Neural cell (in vitro differentiated cells): Measurements from ENCODE around the gene PTPRG. TPM values are rescaled to one million over a fixed set of nuclear protein-coding genes. Genes with fewer than 3 reads are reported as not detected.

Source experiments
- H2AFZ ChIP-seq: fragments of 200-600, 300-800 bp; sonication (generic), shearing (Covaris generic); 2 replicates; pipeline ENCODE4 v1.6.0; 2014; ENCODE audit warnings: low read depth, mild to moderate bottlenecking, antibody characterized with exemption, low read length, moderate library complexity
- H3F3A ChIP-seq: fragments of 200-600 bp; shearing (Covaris generic); 2 replicates; pipeline ENCODE4 v1.6.1; 2016; ENCODE audit warnings: mild to moderate bottlenecking, moderate library complexity, mixed read lengths, antibody characterized with exemption, low read length; ENCODE audit not compliant: insufficient read depth, poor library complexity, severe bottlenecking
- H3K27ac ChIP-seq: fragments of 200-600, 300-800 bp; sonication (generic), shearing (Covaris generic); 2 replicates; pipeline ENCODE4 v1.5.1; 2014; ENCODE audit warnings: mild to moderate bottlenecking, low read length, moderate library complexity
- H3K27me3 ChIP-seq: fragments of 300-800, 200-600 bp; sonication (generic), shearing (Covaris generic); 2 replicates; pipeline ENCODE4 v1.6.0; 2014; ENCODE audit warnings: mild to moderate bottlenecking, low read depth, low read length, moderate library complexity; ENCODE audit not compliant: insufficient read depth
- H3K36me3 ChIP-seq: fragments of 300-800, 200-600 bp; sonication (generic), shearing (Covaris generic); 2 replicates; pipeline ENCODE4 v1.5.1; 2014; ENCODE audit warnings: mild to moderate bottlenecking, antibody characterized with exemption, low read length, moderate library complexity; ENCODE audit not compliant: insufficient read depth
- H3K4me2 ChIP-seq: fragments of 300-800, 200-600 bp; sonication (generic), shearing (Covaris generic); 2 replicates; pipeline ENCODE4 v1.6.0; 2014; ENCODE audit warnings: mild to moderate bottlenecking, low read length
- H3K4me3 ChIP-seq: fragments of 300-800, 200-600 bp; sonication (generic), shearing (Covaris generic); 2 replicates; pipeline ENCODE4 v1.5.1; 2014; ENCODE audit warnings: mild to moderate bottlenecking, low read length, moderate library complexity
- H3K79me2 ChIP-seq: fragments of 200-600 bp; shearing (Covaris generic); replicated peaks from 2 replicates; pipeline ENCODE4 v1.6.0; 2014; ENCODE audit warnings: mild to moderate bottlenecking, low read length, moderate library complexity; ENCODE audit not compliant: insufficient read depth
- H3K9ac ChIP-seq: fragments of 300-800, 200-600 bp; sonication (generic), shearing (Covaris generic); 2 replicates; pipeline ENCODE4 v1.6.1; 2016; ENCODE audit warnings: mild to moderate bottlenecking, low read length, mixed read lengths
- H3K9me2 ChIP-seq: fragments of 200-600 bp; shearing (Covaris generic); 2 replicates; pipeline ENCODE4 v1.6.1; 2016; ENCODE audit warnings: mild to moderate bottlenecking, low read length, mixed read lengths; ENCODE audit not compliant: insufficient read depth
- H3K9me3 ChIP-seq: fragments of 200-600, 300-800 bp; sonication (generic), shearing (Covaris generic); 2 replicates; pipeline ENCODE4 v1.6.1; 2016; ENCODE audit warnings: mild to moderate bottlenecking, mixed run types, low read length, moderate library complexity, mixed read lengths
- H4K20me1 ChIP-seq: fragments of 200-600 bp; shearing (Covaris generic); 2 replicates; pipeline ENCODE4 v1.6.1; 2016; ENCODE audit warnings: mild to moderate bottlenecking, mixed run types; ENCODE audit not compliant: insufficient read depth
- EP300 ChIP-seq: fragments of 450-650 bp; conservative IDR thresholded peaks from 2 replicates; pipeline ENCODE4 v1.6.1; 2014; ENCODE audit warnings: antibody characterized with exemption, mild to moderate bottlenecking, moderate library complexity; ENCODE audit not compliant: poor library complexity, severe bottlenecking
- EZH2 ChIP-seq: fragments of 200-600, 300-800 bp; shearing (Covaris generic), sonication (generic); IDR thresholded peaks from 2 replicates; pipeline ENCODE4 v1.6.1; 2014; ENCODE audit warnings: antibody characterized with exemption, low read length, borderline replicate concordance, mild to moderate bottlenecking; ENCODE audit not compliant: insufficient read depth, poor library complexity, severe bottlenecking
- MXI1 ChIP-seq: fragments of 450-650 bp; conservative IDR thresholded peaks from 2 replicates; pipeline ENCODE4 v1.6.1; 2014; ENCODE audit warnings: antibody characterized with exemption, mild to moderate bottlenecking; ENCODE audit not compliant: poor library complexity, severe bottlenecking
- POLR2AphosphoS5 ChIP-seq: IDR thresholded peaks from 2 replicates; pipeline ENCODE4 v1.6.1; 2012
- RAD21 ChIP-seq: fragments of 450-650 bp; conservative IDR thresholded peaks from 2 replicates; pipeline ENCODE4 v1.6.1; 2014; ENCODE audit warnings: antibody characterized with exemption, mild to moderate bottlenecking, moderate library complexity
- REST ChIP-seq: IDR thresholded peaks from 2 replicates; pipeline ENCODE4 v1.6.1; 2012; ENCODE audit warnings: borderline replicate concordance
- SMC3 ChIP-seq: fragments of 450-650 bp; conservative IDR thresholded peaks from 2 replicates; pipeline ENCODE4 v1.6.1; 2014; ENCODE audit warnings: antibody characterized with exemption, mild to moderate bottlenecking, moderate library complexity; ENCODE audit not compliant: poor library complexity
- TAF1 ChIP-seq: IDR thresholded peaks from 2 replicates; pipeline ENCODE4 v1.6.1; 2012; ENCODE audit warnings: low read depth
- polyA plus RNA-seq: library from polyadenylated mRNA; depleted of rRNA; stranded (reverse); fragments of >200 nt; gene quantifications from 2 replicates; pipeline ENCODE4 v1.2.3, GENCODE V29; 2014
- TF ChIP-seq, protein P1 (sequence below): fragments of 450-650 bp; IDR thresholded peaks from 2 replicates; pipeline ENCODE4 v1.5.1; 2014; ENCODE audit warnings: antibody characterized with exemption, mild to moderate bottlenecking, moderate library complexity; ENCODE audit not compliant: poor library complexity, severe bottlenecking

PTPRG gene
- polyA plus RNA-seq, 1 donor from 2014 or later, result 33.1 TPM

DNA sequence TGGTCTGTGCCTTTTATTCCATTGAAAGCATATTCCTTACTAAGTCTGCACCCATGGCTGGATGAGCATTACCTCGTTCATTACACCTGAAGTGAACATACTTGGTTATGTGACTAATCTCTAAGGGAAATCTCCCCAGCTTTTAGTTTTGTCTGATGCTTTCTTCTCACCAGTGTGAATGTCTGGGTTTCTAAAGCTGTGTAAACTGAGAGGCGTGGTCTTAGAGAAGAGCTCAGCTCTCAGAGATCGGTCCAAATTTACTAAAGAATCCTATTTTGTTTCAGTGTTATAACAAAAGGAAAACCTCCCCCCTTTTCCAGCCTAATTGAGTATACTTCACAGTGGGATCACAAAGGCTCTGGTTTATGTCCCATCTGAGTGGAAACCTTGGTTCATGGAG is 352.3 kb downstream of the PTPRG start:
- H3K79me2 ChIP-seq, result no peaks in the 10 kb centered on the region
- no peaks in the 10 kb centered on the region for H3F3A ChIP-seq
- H3K27ac ChIP-seq, result no peak overlapping the region
- H4K20me1 ChIP-seq, result no peaks in the 10 kb centered on the region
- H3K4me2 ChIP-seq, result no peak overlapping the region
- no peaks in the 10 kb centered on the region for H3K27me3 ChIP-seq
- TF ChIP-seq EP300 (no peak), SMC3 (no peak)
- TF ChIP-seq, protein P1, sequence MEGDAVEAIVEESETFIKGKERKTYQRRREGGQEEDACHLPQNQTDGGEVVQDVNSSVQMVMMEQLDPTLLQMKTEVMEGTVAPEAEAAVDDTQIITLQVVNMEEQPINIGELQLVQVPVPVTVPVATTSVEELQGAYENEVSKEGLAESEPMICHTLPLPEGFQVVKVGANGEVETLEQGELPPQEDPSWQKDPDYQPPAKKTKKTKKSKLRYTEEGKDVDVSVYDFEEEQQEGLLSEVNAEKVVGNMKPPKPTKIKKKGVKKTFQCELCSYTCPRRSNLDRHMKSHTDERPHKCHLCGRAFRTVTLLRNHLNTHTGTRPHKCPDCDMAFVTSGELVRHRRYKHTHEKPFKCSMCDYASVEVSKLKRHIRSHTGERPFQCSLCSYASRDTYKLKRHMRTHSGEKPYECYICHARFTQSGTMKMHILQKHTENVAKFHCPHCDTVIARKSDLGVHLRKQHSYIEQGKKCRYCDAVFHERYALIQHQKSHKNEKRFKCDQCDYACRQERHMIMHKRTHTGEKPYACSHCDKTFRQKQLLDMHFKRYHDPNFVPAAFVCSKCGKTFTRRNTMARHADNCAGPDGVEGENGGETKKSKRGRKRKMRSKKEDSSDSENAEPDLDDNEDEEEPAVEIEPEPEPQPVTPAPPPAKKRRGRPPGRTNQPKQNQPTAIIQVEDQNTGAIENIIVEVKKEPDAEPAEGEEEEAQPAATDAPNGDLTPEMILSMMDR, result no peak
- H3K9me2 ChIP-seq, result no peaks in the 10 kb centered on the region
- no peaks in the 10 kb centered on the region for H3K9me3 ChIP-seq
- no peak overlapping the region for H2AFZ ChIP-seq
- H3K9ac ChIP-seq, result no peak overlapping the region
- no peaks in the 10 kb centered on the region for H3K36me3 ChIP-seq
- no peak overlapping the region for H3K4me3 ChIP-seq

GRCh38 chr3:61914276-61914675 is 352.9 kb downstream of the PTPRG start:
- Histone ChIP-seq H3K9me2 (no peaks in the 10 kb centered on the region), H4K20me1 (no peaks in the 10 kb centered on the region), H3K9ac (no peak overlapping the region), H2AFZ (no peak overlapping the region), H3K79me2 (no peaks in the 10 kb centered on the region), H3K27ac (no peak overlapping the region), H3K36me3 (no peaks in the 10 kb centered on the region), H3K27me3 (no peaks in the 10 kb centered on the region), H3K4me3 (no peak overlapping the region), H3K4me2 (no peak overlapping the region), H3F3A (no peaks in the 10 kb centered on the region), H3K9me3 (no peaks in the 10 kb centered on the region)
- TF ChIP-seq REST, result no peak
- TF ChIP-seq TAF1, result no peak
- TF ChIP-seq POLR2AphosphoS5, result no peak
- TF ChIP-seq MXI1, result no peak
- TF ChIP-seq EP300, result no peak
- TF ChIP-seq EZH2, result no peak
- TF ChIP-seq, protein P1, result no peak
- TF ChIP-seq RAD21, result no peak
- no peak for TF ChIP-seq SMC3
